Breast epithelium (tissue), 4 donors: ENCODE results near the gene CORO1C. TPM values are rescaled to one million over a fixed set of nuclear protein-coding genes. Genes with fewer than 3 reads are reported as not detected.

Experiments used
- DNase-seq, 2 donors: peaks; one replicate each; pipeline ENCODE4 v3.0.0-alpha.2; 2019; ENCODE audit warnings: low spot score in 2 of 2
- H3K27ac ChIP-seq, 2 donors: fragments of 200-600 bp; sonication (generic) in 1 of 2; one replicate each; pipeline ENCODE4 v1.5.1; 2016 to 2019; ENCODE audit warnings: mild to moderate bottlenecking in 1 of 2
- H3K27me3 ChIP-seq, 2 donors: fragments of 200-600 bp; sonication (generic) in 1 of 2; one replicate each; pipeline versions ENCODE4 v1.5.1 to v1.6.0; 2017 to 2019; ENCODE audit warnings: control low read depth in 1 of 2, mild to moderate bottlenecking in 1 of 2
- H3K36me3 ChIP-seq: fragments of 200-600 bp; one replicate; pipeline ENCODE4 v1.5.1; 2019
- H3K4me1 ChIP-seq, 2 donors: fragments of 200-600 bp; sonication (generic); one replicate each; pipeline ENCODE4 v1.5.1; 2016 to 2019; ENCODE audit warnings: control low read depth in 1 of 2
- H3K4me3 ChIP-seq, 3 donors: fragments of 200-600 bp; sonication (generic); 1 replicate in 2 of 3; 2 replicates in 1 of 3; pipeline ENCODE4 v1.5.1; 2016 to 2019; ENCODE audit warnings: mild to moderate bottlenecking in 3 of 3, moderate library complexity in 2 of 3
- H3K9me3 ChIP-seq, 2 donors: fragments of 200-600 bp; sonication (generic) in 1 of 2; one replicate each; pipeline ENCODE4 v1.5.1; 2016 to 2019; ENCODE audit warnings: control low read depth in 1 of 2
- POLR2A ChIP-seq: fragments of 450-650 bp; IDR thresholded peaks from one replicate; pipeline ENCODE4 v1.6.1; 2016; ENCODE audit warnings: antibody characterized with exemption, mild to moderate bottlenecking, moderate library complexity
- POLR2AphosphoS5 ChIP-seq, 3 donors: sonication (generic); formaldehyde crosslinking; IDR thresholded peaks; one replicate each; pipeline ENCODE4 v1.6.1; 2017; ENCODE audit warnings: antibody characterized with exemption in 3 of 3
- intact Hi-C: fragments of 100-400 bp; cut with DNase I; formaldehyde crosslinking; loops from one replicate; pipeline ENCODE4 v1.15.1; 2023; ENCODE audit warnings: low total_unique reads
- total RNA-seq, 3 donors: library from RNA; depleted of rRNA; stranded (reverse); fragments of >200 nt; gene quantifications; one replicate each; pipeline ENCODE4 v1.1.0, GENCODE V29; 2016
- TF ChIP-seq, protein P1 (sequence below), 3 donors: fragments of 450-650 bp; IDR thresholded peaks; one replicate each; pipeline ENCODE4 v1.5.1; 2016 to 2017; ENCODE audit warnings: antibody characterized with exemption in 3 of 3, mild to moderate bottlenecking in 3 of 3, moderate library complexity in 3 of 3

Gene CORO1C
- total RNA-seq, 3 donors from 2014 or later: 121 to 155 (median 149) TPM

DNA sequence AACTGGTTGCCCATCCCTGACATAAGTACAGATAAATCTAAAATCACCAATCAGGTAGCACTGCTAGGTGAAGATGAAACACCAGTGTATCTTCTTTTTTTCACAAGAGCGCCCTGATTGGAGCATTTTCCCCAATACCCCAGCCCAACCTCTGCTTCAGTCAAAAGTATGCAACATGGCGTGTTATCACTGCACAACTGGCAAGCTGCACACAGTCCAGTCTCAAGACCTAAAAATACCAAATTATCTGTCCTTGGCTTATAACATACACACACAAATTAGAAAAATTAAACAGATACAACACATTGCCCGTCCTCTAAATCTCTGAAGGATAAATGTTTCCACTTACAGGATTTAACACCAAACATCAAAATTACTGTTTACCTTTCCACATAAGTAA is 77.4 kb downstream of the CORO1C start:
- Histone ChIP-seq H3K27ac (no peak overlapping the region), H3K36me3 (peaks cover 5% of the 10 kb centered on the region), H3K4me3 (no peak overlapping the region), H3K4me1 (no peaks in the 10 kb centered on the region), H3K27me3 (no peaks in the 10 kb centered on the region), H3K9me3 (no peaks in the 10 kb centered on the region)
- intact Hi-C loops: no loop called here
- no peak for DNase-seq
- TF ChIP-seq POLR2AphosphoS5 (IDR thresholded peaks at IDR 0.05) (no peak), POLR2A (no peak)
- TF ChIP-seq, protein P1, sequence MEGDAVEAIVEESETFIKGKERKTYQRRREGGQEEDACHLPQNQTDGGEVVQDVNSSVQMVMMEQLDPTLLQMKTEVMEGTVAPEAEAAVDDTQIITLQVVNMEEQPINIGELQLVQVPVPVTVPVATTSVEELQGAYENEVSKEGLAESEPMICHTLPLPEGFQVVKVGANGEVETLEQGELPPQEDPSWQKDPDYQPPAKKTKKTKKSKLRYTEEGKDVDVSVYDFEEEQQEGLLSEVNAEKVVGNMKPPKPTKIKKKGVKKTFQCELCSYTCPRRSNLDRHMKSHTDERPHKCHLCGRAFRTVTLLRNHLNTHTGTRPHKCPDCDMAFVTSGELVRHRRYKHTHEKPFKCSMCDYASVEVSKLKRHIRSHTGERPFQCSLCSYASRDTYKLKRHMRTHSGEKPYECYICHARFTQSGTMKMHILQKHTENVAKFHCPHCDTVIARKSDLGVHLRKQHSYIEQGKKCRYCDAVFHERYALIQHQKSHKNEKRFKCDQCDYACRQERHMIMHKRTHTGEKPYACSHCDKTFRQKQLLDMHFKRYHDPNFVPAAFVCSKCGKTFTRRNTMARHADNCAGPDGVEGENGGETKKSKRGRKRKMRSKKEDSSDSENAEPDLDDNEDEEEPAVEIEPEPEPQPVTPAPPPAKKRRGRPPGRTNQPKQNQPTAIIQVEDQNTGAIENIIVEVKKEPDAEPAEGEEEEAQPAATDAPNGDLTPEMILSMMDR (IDR thresholded peaks at IDR 0.05): no peak

DNA sequence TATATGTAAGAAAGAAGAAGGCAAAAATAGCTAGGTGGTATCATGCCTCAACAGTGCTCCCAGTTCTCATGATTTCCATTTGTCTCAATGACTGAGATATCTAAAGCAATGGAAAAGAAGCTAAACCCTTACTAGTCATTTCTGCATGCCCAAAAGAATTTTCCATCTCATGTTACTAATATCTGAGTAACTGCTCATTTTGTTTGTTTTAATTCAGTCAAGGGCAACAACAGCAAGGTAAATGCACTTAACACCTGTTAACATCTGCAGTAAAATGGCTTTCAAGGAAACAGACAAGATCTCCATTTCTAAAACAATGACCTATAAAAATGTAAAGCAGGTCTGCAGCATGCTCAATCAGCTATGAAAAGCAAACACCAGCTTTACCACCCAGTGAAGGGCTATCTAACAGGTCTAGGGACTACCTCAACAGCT is 78.2 kb downstream of the CORO1C start:
- no peaks in the 10 kb centered on the region for H3K9me3 ChIP-seq
- H3K27me3 ChIP-seq: no peaks in the 10 kb centered on the region
- intact Hi-C loops: no loop called here
- H3K4me1 ChIP-seq: no peaks in the 10 kb centered on the region
- H3K4me3 ChIP-seq: no peak overlapping the region
- TF ChIP-seq, protein P1 (IDR thresholded peaks at IDR 0.05): no peak
- TF ChIP-seq POLR2AphosphoS5 (IDR thresholded peaks at IDR 0.05) (no peak), POLR2A (no peak)
- no peak for DNase-seq
- no peak overlapping the region for H3K27ac ChIP-seq
- H3K36me3 ChIP-seq: peaks cover 5% of the 10 kb centered on the region

DNA sequence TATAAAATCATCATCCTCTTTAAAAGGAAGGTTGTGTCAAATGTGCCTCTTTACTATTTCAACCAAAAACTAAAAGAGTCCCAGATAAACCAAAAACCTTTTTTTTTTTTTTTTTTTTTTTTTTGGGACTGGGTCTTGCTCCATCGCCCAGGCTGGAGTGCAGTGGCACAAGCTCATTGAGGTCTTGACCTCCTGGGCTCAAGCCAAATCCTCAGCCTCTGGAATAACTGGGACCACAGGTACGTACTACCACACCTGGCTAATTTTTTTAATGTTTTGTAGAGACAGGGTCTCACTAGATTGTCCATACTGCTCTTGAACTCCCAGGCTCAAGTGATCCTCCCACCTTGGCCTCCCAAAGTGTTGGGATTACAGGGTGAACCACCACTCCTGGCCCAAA is 81.2 kb downstream of the CORO1C start:
- Histone ChIP-seq H3K27ac (peak overlapping the region; percentile 65 to 75), H3K4me1 (no peaks in the 10 kb centered on the region)

DNA sequence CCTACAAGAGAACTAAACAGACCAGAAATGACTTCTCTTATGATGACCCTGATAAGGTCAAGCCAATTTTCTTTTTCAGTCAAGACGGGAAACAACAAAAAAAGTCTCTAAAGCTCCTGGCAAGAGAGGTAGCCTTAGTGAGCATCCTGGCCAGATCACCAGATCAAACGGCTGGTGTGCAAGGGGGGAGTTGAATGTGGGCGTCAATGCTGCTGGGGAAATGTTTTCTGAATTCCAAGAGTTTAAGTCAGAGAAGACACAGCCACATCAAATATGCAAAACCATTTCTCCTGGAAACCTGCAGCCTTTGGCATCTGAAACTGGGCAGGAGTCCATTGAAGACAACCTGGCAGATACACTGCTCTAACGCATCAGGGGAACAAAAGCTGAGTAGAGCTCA is 81.6 kb downstream of the CORO1C start:
- Histone ChIP-seq H3K4me3 (no peak overlapping the region), H3K36me3 (peaks cover 5% of the 10 kb centered on the region), H3K27ac (peak overlapping the region; percentile 44 to 65), H3K4me1 (no peaks in the 10 kb centered on the region), H3K9me3 (no peaks in the 10 kb centered on the region), H3K27me3 (no peaks in the 10 kb centered on the region)
- TF ChIP-seq, protein P1 (IDR thresholded peaks at IDR 0.05): no peak
- peak in 2 of 3 donors; percentile 11 to 46 for TF ChIP-seq POLR2AphosphoS5 (IDR thresholded peaks at IDR 0.05)
- intact Hi-C loops: no loop called here
- DNase-seq: peak in 1 of 2 donors; percentile 83

More for the DNA sequence above, 81.2 kb downstream of the CORO1C start:
- H3K4me3 ChIP-seq: no peak overlapping the region
- no peaks in the 10 kb centered on the region for H3K9me3 ChIP-seq
- DNase-seq: no peak
- H3K27me3 ChIP-seq: no peaks in the 10 kb centered on the region
- peaks cover 5% of the 10 kb centered on the region for H3K36me3 ChIP-seq
- intact Hi-C loops: no loop called here
- TF ChIP-seq POLR2AphosphoS5 (IDR thresholded peaks at IDR 0.05) (no peak), POLR2A (no peak)
- TF ChIP-seq, protein P1 (IDR thresholded peaks at IDR 0.05): no peak

DNA sequence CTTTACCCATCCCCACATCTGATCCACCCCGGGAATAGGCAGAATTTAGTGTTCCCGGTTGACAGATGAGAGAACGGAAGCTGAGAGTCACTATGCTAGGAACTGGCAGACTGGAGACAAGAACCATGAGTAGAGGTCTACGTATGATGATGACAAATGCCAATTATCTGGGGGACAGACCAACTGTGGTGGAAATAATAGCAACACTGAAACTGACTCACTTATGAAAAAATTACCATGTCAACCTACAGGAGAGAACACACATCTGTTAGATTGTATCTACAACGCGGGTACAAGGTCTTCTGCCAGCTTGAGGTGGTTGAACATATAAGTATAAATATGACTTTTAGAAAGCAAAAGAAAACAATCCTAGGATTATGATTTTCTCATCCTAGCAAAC is 82.2 kb downstream of the CORO1C start:
- TF ChIP-seq POLR2A (no peak), POLR2AphosphoS5 (IDR thresholded peaks at IDR 0.05) (no peak)
- TF ChIP-seq, protein P1 (IDR thresholded peaks at IDR 0.05): no peak
- Histone ChIP-seq H3K27ac (peak overlapping the region; percentile 44 to 65), H3K9me3 (no peaks in the 10 kb centered on the region), H3K27me3 (no peaks in the 10 kb centered on the region), H3K4me3 (no peak overlapping the region), H3K36me3 (peaks cover 5% of the 10 kb centered on the region), H3K4me1 (no peaks in the 10 kb centered on the region)
- DNase-seq: no peak
- intact Hi-C loops: no loop called here
